ENCODE data around the gene APAF1.

The APAF1 gene

GRCh38 chr12:98719515-98720504 is 74.7 kb downstream of the APAF1 start:
- no peak for DNase-seq
- intact Hi-C loops (cut with DNase I): loop anchor here (10.0 kb wide), 2 partner anchors 215 to 275 kb away; no protein-coding TSS in a partner anchor

- no peak for DNase-seq
- intact Hi-C loops (cut with DNase I): loop anchor here (10.0 kb wide), 2 partner anchors 214 to 274 kb away; no protein-coding TSS in a partner anchor
Measured at GRCh38 chr12:98721204-98721702, 76.2 kb downstream of the APAF1 start.

DNA sequence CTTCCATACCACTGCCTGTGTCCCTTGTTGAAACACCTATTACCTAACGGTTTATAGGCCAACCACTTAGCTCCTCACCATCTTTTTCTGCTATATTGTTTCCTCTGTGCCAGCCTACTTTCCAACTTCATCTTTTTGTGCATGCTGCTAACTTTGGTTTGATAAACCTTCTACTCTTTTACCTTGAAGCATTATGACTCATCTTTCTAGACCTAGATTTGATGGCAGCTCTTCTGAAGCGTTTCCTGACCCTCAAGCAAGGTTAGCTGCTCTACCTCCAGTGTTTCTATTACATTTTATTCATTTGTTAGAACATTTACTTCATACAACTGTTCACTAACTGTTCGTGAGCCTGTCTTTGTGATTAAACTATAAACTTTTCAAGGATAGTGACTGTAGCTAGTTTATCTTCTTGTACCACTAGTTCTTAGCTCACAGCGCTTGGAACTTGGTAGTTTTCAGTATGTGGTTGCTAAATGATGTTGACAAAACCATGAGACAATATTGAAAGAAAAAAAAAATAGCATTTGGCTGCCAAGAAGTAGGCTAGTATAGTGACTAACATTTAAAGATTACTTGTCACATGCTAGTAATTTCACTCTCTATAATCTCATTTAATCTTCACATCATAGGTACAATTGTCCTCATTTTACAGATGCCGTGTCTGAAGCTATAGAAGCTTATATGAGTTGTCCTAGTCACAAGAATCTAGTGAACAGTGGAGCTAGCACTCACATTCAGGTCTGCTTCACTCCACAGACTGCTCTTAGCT is 79.5 kb downstream of the APAF1 start:
- intact Hi-C loops (cut with DNase I): loop anchor here (10.0 kb wide), 2 partner anchors 210 to 270 kb away; no protein-coding TSS in a partner anchor
- no peak for DNase-seq

DNA sequence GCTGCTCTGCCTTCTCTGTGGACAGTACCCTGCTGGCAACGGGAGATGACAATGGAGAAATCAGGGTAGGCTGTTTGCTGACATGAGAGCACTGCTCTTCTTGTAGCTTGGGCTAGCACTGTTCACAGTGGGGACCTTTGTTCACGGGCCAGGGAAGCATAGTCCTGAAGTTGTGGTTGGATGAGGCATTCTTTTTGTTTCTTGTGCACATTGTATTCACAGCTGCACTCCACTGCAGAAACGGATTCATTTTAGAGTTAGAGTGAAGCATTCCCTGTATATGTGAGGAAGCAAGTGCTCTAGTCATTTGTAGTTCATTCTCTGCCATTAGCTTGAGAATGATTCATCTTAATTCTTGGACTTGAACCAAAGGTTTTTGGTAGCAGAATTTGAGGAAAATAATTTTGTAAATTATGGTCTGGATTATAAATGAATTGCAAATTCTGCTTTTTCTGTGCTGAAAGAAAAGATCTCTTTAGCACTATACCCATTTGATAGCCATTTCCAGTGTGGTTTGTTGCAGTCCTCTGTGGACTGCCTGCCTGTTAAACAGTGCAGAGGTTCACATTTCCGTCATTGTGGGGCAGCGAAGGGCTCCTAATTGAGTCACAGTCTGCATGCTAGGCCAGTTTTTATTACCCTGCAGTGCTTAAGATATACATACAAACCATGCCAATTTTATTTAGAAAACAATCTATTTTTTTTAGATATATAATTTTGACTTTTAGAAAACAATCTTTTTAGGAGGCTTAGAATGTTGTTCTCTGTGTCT is 80.6 kb downstream of the APAF1 start:
- DNase-seq: peak; percentile 34 to 91 (median 78)
- intact Hi-C loops (cut with DNase I): loop anchor here (10.0 kb wide), 2 partner anchors 209 to 269 kb away; no protein-coding TSS in a partner anchor

DNA sequence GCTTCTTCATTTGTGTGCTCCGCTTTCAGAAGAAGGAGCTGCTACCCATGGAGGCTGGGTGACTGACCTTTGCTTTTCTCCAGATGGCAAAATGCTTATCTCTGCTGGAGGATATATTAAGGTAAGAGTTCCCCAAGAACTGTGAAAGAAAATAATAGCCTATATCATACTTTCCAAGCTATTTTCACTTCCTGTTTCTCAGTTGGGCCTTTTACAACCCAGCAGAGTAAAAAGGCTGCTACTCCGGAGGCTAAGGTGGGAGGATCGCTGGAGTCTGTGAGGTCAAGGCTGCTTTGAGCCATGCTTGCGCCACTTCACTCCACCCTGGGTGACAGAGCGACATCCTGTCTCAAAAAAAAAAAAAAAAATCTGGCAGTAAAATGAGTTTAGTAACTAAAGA is 82.1 kb downstream of the APAF1 start:
- no peak for DNase-seq
- intact Hi-C loops (cut with DNase I): loop anchor here (10.0 kb wide), 2 partner anchors 208 to 268 kb away; no protein-coding TSS in a partner anchor

- DNase-seq: no peak
- intact Hi-C loops (cut with DNase I): no loop called here
Measured at GRCh38 chr12:98730412-98730811, 85.3 kb downstream of the APAF1 start.

DNA sequence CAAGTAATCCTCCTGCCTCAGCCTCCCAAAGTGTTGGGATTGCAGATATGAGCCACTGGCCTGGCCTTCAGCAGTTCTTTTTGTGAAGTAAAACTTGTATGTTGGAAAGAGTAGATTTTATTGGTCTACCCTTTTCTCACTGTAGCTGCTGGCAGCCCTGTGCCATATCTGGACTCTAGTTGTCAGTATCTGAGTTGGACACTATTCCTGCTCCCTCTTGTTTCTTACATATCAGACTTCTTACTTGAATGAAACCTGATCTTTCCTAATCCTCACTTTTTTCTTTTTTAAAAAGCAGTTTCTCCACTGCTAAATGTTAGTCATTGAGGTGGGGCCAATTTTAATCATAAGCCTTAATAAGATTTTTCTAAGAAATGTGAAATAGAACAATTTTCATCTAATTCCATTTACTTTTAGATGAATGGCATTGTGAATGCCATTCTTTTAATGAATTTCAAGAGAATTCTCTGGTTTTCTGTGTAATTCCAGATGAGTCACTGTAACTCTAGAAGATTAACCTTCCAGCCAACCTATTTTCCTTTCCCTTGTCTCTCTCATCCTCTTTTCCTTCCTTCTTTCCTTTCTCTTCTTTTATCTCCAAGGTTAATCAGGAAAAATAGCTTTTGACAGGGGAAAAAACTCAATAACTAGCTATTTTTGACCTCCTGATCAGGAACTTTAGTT is 88.7 kb downstream of the APAF1 start:
- no peak for DNase-seq
- intact Hi-C loops (cut with DNase I): no loop called here

DNA sequence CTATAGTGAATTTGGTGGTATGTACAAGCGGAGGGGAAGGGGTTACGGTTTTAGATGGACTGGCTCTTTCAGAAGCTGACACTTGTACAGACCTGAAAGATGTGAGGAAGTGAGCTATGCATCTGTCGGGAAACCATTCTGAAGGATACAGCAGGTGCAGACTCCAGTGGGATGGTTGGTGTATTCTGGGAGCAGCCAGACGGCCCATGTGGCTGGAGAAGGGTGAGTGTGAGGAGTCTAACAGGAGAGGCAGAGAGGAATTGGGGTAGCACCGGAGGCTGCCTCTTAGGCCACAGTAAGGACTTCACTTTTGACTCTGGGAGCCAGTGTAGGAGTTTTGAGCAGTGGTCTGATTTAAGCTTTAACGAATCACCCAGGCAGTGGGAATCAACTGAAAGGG is 90.7 kb downstream of the APAF1 start:
- intact Hi-C loops (cut with DNase I): no loop called here
- peak in 1 of 42 donors; percentile 7 for DNase-seq

DNA sequence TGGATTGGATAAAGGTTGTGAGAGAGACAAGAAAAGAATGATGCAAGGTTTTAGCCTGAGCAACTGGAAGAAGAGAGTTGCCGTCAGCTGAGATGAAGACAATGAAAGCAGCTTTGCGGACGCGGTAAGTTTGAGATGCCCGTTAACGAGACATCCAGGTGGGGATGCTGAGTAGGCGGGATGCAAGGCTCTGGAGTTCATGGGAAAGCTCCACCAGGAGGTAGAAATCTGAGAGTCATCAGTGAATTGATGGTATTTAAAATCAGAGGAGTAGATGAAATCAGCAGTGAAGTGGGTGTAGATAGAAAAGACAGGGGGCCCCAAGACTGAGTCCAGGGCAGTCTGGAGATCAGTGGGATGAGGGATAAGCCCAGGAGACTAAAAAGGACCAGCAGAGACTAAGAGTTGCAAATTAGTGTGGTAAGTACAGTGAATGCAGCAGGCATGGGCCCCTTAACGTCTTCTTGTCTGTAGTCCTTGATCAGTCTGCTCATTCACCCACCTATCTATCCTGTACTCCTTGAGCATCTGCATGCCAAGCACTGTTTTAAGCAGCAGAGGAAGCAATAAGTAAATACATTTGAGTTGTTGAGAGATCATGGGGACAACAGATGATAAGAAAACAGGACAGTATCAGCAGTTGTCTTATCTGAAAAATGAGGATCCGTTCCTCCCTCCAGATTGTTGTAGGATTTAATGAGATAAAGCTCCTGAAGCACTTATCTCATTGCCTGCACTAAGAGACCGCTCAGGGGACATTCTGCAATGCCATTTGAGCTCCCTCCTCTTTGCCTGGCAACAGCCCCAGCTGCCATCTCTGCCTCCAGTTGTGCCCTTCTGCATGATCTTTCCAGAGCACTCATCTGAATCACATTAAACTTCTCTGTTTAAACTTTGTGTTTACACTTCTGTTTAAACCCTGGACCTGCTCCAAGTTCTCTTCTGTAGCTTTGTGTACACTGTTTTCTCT is 91.5 kb downstream of the APAF1 start:
- intact Hi-C loops (cut with DNase I): no loop called here
- peak in 3 of 42 donors; percentile 21 to 54 (median 51) for DNase-seq

GRCh38 chr12:98737322-98737712 is 92.2 kb downstream of the APAF1 start:
- intact Hi-C loops (cut with DNase I): no loop called here
- DNase-seq: no peak

DNA sequence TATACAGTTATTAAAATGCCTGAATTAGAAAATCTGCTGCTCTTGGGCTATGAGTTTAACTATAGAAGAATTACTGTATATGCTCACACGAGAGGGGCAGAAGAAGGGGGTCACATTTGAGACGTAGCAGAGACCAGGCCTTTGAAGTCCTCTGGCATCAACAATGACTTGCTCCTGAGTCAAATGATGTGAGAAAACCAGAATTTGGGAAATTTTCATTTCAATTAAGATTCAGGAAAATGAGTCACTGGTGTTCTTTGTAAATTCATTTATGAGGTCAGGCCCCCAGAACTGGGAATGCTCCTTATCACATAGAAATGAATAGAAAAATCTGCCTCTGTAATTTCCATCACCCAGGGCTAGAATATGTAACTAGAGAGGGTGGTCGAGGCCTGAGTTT is 92.9 kb downstream of the APAF1 start:
- intact Hi-C loops (cut with DNase I): no loop called here
- no peak for DNase-seq

DNA sequence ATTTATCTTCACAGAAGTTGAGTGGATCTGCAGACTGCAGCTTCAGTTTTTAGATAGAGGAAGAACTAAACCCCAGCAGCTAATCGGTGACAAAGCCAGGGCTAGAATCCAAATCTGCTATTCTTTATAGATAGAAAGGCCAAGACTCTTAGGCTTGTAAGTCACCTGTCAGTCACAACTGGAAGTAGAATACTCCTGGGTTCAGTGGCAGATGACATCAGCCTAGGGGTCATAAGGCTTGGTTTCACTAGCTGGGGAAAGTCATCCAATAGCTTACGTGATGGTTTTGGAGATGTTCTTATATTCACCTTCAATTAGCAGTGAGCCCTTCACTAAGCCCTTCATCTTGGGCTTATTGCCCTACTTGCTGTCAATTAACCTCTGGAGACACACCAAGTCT is 93.4 kb downstream of the APAF1 start:
- intact Hi-C loops (cut with DNase I): no loop called here
- DNase-seq: no peak

- peak in 2 of 42 donors; percentile 24 to 25 for DNase-seq
- intact Hi-C loops (cut with DNase I): loop anchor here (10.0 kb wide), 1 partner anchor 154 kb away; no protein-coding TSS in a partner anchor
Measured at GRCh38 chr12:98740751-98741150, 95.7 kb downstream of the APAF1 start.

GRCh38 chr12:98741196-98741555 is 96.1 kb downstream of the APAF1 start:
- intact Hi-C loops (cut with DNase I): loop anchor here (10.0 kb wide), 1 partner anchor 154 kb away; no protein-coding TSS in a partner anchor
- peak in 3 of 42 donors; percentile 8 to 38 (median 29) for DNase-seq

DNA sequence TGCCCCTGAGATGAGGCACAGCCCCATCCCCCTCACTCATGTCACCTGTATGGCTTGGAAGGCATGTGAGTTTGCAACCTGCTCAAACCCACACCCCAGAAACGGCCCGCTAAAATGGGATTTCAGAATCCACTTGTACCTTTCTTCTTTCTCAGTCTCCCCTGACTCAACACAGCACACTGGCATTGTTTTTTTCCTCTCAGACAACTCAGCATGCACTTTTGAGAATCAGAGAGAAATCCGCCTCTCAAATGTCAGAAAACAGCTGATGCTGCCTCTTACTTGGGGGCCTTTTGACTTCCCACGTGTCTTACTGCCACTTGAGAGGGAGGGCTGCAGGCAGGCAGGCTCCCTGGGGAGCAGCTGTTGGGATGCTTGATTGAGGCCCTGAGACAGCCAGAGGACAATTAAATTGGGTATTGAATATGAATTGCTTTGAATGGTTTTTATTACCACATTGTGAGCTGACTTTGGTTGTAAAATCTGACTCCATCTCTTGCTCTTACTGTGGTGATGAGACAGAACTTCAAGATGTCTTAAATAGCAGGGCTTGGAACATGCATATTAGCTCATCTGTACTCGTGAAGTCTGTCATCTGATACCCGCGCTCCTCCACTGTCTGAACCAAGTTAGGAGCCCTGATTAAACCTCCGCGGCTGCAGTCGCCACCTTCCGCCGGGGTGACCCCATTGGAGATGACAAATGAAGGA is 96.6 kb downstream of the APAF1 start:
- peak in 9 of 42 donors; percentile 28 to 64 (median 49) for DNase-seq
- intact Hi-C loops (cut with DNase I): loop anchor here (10.0 kb wide), 1 partner anchor 153 kb away; no protein-coding TSS in a partner anchor

GRCh38 chr12:98743362-98743953 is 98.4 kb downstream of the APAF1 start:
- intact Hi-C loops (cut with DNase I): loop anchor here (10.0 kb wide), 1 partner anchor 151 kb away; no protein-coding TSS in a partner anchor

More at GRCh38 chr12:98743362-98743953, 98.4 kb downstream of the APAF1 start:
- DNase-seq: peak in 30 of 42 donors; percentile 28 to 83 (median 62)
